ENCODE measurements around the gene TM6SF1. TPM values are rescaled to one million over a fixed set of nuclear protein-coding genes. Genes with fewer than 3 reads are reported as not detected.

Gene TM6SF1
- total RNA-seq, 1 donor from 2014 or later: 2.1 TPM

DNA sequence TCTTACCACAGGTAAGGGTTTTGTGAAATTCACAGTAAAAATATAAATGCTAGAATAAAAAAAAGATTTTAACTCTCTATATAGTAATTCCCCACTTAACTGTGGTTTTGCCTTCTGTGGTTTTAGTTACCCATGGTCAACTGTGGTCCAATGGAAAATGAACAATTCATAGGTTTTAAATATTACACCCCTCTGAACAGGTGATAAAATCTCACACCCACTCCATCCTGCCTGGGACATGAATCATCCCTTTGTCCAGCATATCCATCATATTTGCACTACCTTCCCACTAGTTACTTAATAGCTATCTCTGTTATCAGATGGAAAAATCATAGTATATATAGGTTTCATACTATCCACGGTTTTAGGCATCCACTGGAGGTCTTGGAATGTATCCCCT is 50.9 kb downstream of the TM6SF1 start:
- Mint-ChIP-seq H3K4me1 (ENCODE audit: low read depth, unreplicated experiment) (peaks cover 19% of the 10 kb centered on the region), H3K9me3 (ENCODE audit: unreplicated experiment) (no peaks in the 10 kb centered on the region), H3K36me3 (ENCODE audit: low read depth, unreplicated experiment) (peaks cover 26% of the 10 kb centered on the region), H3K27ac (ENCODE audit: unreplicated experiment) (no peak overlapping the region), H3K27me3 (ENCODE audit: low read depth, unreplicated experiment) (no peaks in the 10 kb centered on the region), H3K4me3 (ENCODE audit: unreplicated experiment) (no peak overlapping the region)
- TF ChIP-seq, protein P1, sequence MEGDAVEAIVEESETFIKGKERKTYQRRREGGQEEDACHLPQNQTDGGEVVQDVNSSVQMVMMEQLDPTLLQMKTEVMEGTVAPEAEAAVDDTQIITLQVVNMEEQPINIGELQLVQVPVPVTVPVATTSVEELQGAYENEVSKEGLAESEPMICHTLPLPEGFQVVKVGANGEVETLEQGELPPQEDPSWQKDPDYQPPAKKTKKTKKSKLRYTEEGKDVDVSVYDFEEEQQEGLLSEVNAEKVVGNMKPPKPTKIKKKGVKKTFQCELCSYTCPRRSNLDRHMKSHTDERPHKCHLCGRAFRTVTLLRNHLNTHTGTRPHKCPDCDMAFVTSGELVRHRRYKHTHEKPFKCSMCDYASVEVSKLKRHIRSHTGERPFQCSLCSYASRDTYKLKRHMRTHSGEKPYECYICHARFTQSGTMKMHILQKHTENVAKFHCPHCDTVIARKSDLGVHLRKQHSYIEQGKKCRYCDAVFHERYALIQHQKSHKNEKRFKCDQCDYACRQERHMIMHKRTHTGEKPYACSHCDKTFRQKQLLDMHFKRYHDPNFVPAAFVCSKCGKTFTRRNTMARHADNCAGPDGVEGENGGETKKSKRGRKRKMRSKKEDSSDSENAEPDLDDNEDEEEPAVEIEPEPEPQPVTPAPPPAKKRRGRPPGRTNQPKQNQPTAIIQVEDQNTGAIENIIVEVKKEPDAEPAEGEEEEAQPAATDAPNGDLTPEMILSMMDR (IDR thresholded peaks at IDR 0.05; ENCODE audit: insufficient read depth, low read depth, low read length): no peak
- TF ChIP-seq EZH2 (IDR thresholded peaks at IDR 0.05; ENCODE audit: insufficient read depth, low read length): no peak
- H3K4me3 ChIP-seq (ENCODE audit: insufficient read depth, low read depth, low read length): no peak overlapping the region
- peaks cover 14% of the 10 kb centered on the region for H3K36me3 ChIP-seq (ENCODE audit: insufficient read depth, low read length)
- H3K79me2 ChIP-seq (ENCODE audit: insufficient read depth, low read length): peaks cover 17% of the 10 kb centered on the region
- H3K4me2 ChIP-seq (ENCODE audit: low read length): no peak overlapping the region
- H3K27me3 ChIP-seq (ENCODE audit: insufficient read depth, low read length): no peaks in the 10 kb centered on the region
- H3K9ac ChIP-seq (ENCODE audit: low read length): no peak overlapping the region
- DNase-seq (ENCODE audit: low read depth) (peak; percentile 54), FAIRE-seq (no peak)
- H2AFZ ChIP-seq (ENCODE audit: low read depth, low read length): no peak overlapping the region
- no peak overlapping the region for H3K27ac ChIP-seq (ENCODE audit: low read depth, low read length)
- H3K9me3 ChIP-seq (ENCODE audit: insufficient read depth, low read depth, low read length): no peaks in the 10 kb centered on the region
- peaks cover 13% of the 10 kb centered on the region for H4K20me1 ChIP-seq (ENCODE audit: insufficient read depth, low read length)
- H3K4me1 ChIP-seq (ENCODE audit: insufficient read depth, low read length): no peaks in the 10 kb centered on the region

DNA sequence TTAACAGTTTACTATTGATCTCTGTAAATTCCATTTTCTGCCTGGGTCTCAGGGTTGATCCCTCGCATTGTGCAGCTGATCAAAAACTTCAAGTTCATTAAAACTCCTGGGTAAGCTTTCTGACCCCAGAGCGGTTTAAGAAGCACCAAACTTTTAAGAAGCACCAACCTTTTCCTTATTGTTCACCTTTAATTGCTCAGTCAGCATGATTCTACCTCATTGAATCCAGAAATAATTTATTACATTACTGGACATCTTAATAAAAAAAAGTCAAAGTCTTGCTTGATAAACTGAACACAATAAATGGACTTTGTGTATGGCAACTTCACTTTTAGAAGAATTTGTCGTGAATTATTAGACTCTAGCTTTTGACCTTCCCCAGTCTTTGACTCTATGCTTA is 53.3 kb downstream of the TM6SF1 start:
- Histone ChIP-seq H3K4me3 (ENCODE audit: insufficient read depth, low read depth, low read length) (no peak overlapping the region), H3K4me1 (ENCODE audit: insufficient read depth, low read length) (peaks cover 14% of the 10 kb centered on the region), H3K27ac (ENCODE audit: low read depth, low read length) (no peak overlapping the region), H4K20me1 (ENCODE audit: insufficient read depth, low read length) (peaks cover 22% of the 10 kb centered on the region), H3K9ac (ENCODE audit: low read length) (no peak overlapping the region), H3K36me3 (ENCODE audit: insufficient read depth, low read length) (peaks cover 11% of the 10 kb centered on the region), H3K79me2 (ENCODE audit: insufficient read depth, low read length) (peaks cover 36% of the 10 kb centered on the region), H3K4me2 (ENCODE audit: low read length) (no peak overlapping the region), H3K9me3 (ENCODE audit: insufficient read depth, low read depth, low read length) (no peaks in the 10 kb centered on the region), H3K27me3 (ENCODE audit: insufficient read depth, low read length) (no peaks in the 10 kb centered on the region), H2AFZ (ENCODE audit: low read depth, low read length) (no peak overlapping the region)
- TF ChIP-seq, protein P1 (IDR thresholded peaks at IDR 0.05; ENCODE audit: insufficient read depth, low read depth, low read length): no peak
- TF ChIP-seq EZH2 (IDR thresholded peaks at IDR 0.05; ENCODE audit: insufficient read depth, low read length): no peak
- Mint-ChIP-seq H3K4me3 (ENCODE audit: unreplicated experiment) (no peak overlapping the region), H3K27me3 (ENCODE audit: low read depth, unreplicated experiment) (no peaks in the 10 kb centered on the region), H3K27ac (ENCODE audit: unreplicated experiment) (no peak overlapping the region), H3K9me3 (ENCODE audit: unreplicated experiment) (no peaks in the 10 kb centered on the region), H3K4me1 (ENCODE audit: low read depth, unreplicated experiment) (peaks cover 35% of the 10 kb centered on the region), H3K36me3 (ENCODE audit: low read depth, unreplicated experiment) (peaks cover 26% of the 10 kb centered on the region)
- DNase-seq (ENCODE audit: low read depth): no peak
- no peak for FAIRE-seq

DNA sequence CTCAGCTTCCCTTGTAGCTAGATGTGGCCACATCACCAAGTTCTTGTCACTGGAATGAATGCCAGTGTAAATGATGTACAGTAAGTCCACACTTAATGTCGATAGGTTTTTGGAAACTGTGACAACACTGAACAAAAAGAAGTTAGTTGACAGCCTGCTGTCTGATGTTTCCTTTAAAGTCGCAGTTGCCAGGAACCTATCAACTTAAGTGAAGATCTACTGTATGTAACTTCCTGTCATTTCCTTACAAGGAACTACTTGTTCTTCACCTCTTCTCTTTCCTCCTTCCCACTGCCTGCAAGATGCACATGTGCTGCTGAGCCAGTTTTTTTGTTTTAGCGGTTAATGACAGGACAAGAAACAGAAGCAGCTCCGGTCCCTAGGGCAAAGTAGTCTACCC is 55.6 kb downstream of the TM6SF1 start:
- H4K20me1 ChIP-seq (ENCODE audit: insufficient read depth, low read length): peaks cover 38% of the 10 kb centered on the region
- no peak overlapping the region for H3K27ac ChIP-seq (ENCODE audit: low read depth, low read length)
- peaks cover 14% of the 10 kb centered on the region for H3K4me1 ChIP-seq (ENCODE audit: insufficient read depth, low read length)
- Mint-ChIP-seq H3K4me1 (ENCODE audit: low read depth, unreplicated experiment) (peaks cover 25% of the 10 kb centered on the region), H3K36me3 (ENCODE audit: low read depth, unreplicated experiment) (peaks cover 15% of the 10 kb centered on the region), H3K4me3 (ENCODE audit: unreplicated experiment) (no peak overlapping the region), H3K9me3 (ENCODE audit: unreplicated experiment) (no peaks in the 10 kb centered on the region), H3K27me3 (ENCODE audit: low read depth, unreplicated experiment) (no peaks in the 10 kb centered on the region), H3K27ac (ENCODE audit: unreplicated experiment) (peak overlapping the region; percentile 50)
- H3K9ac ChIP-seq (ENCODE audit: low read length): no peak overlapping the region
- no peak overlapping the region for H3K4me3 ChIP-seq (ENCODE audit: insufficient read depth, low read depth, low read length)
- FAIRE-seq (no peak), DNase-seq (ENCODE audit: low read depth) (no peak)
- H2AFZ ChIP-seq (ENCODE audit: low read depth, low read length): no peak overlapping the region
- H3K79me2 ChIP-seq (ENCODE audit: insufficient read depth, low read length): peaks cover 59% of the 10 kb centered on the region
- TF ChIP-seq EZH2 (IDR thresholded peaks at IDR 0.05; ENCODE audit: insufficient read depth, low read length): no peak
- TF ChIP-seq, protein P1 (IDR thresholded peaks at IDR 0.05; ENCODE audit: insufficient read depth, low read depth, low read length): no peak
- H3K27me3 ChIP-seq (ENCODE audit: insufficient read depth, low read length): no peaks in the 10 kb centered on the region
- H3K4me2 ChIP-seq (ENCODE audit: low read length): no peak overlapping the region
- H3K9me3 ChIP-seq (ENCODE audit: insufficient read depth, low read depth, low read length): no peaks in the 10 kb centered on the region
- peaks cover 3% of the 10 kb centered on the region for H3K36me3 ChIP-seq (ENCODE audit: insufficient read depth, low read length)

All from astrocyte (in vitro differentiated cells and primary cell).